K562 (cell line): Measurements from ENCODE around the gene ENTPD8. TPM values are rescaled to one million over a fixed set of nuclear protein-coding genes. Genes with fewer than 3 reads are reported as not detected.

Experiments used
- ASH1L ChIP-seq: fragments of 450-650 bp; IDR thresholded peaks from 2 replicates; pipeline ENCODE4 v1.6.1; 2018; ENCODE audit warnings: borderline replicate concordance, mild to moderate bottlenecking, low read depth; ENCODE audit not compliant: partially characterized antibody
- BRF1 ChIP-seq: IDR thresholded peaks from 3 replicates; pipeline ENCODE4 v1.6.1; 2011; ENCODE audit warnings: borderline replicate concordance, mild to moderate bottlenecking; ENCODE audit not compliant: insufficient read length; ENCODE audit errors: extremely low read depth
- CC2D1A ChIP-seq: fragments of 450-650 bp; IDR thresholded peaks from 2 replicates; pipeline ENCODE4 v1.6.1; 2017; ENCODE audit warnings: mild to moderate bottlenecking
- HDGF ChIP-seq: fragments of 450-650 bp; IDR thresholded peaks from 2 replicates; pipeline ENCODE4 v1.6.1; 2016
- HNRNPLL ChIP-seq: fragments of 200-400 bp; formaldehyde crosslinking; IDR thresholded peaks from 2 replicates; pipeline ENCODE4 v1.6.1; 2017; ENCODE audit warnings: low read length, low read depth, mild to moderate bottlenecking; ENCODE audit not compliant: poor library complexity, severe bottlenecking
- KLF13 ChIP-seq: fragments of 450-650 bp; IDR thresholded peaks from 2 replicates; pipeline ENCODE4 v1.6.1; 2016; ENCODE audit warnings: missing genetic modification characterization, low read depth, mild to moderate bottlenecking, missing compliant biosample characterization, moderate library complexity, borderline replicate concordance
- NCOR1 ChIP-seq: fragments of 450-650 bp; IDR thresholded peaks from 2 replicates; pipeline ENCODE4 v1.6.1; 2016; ENCODE audit warnings: mild to moderate bottlenecking, moderate library complexity
- PML ChIP-seq: IDR thresholded peaks from 2 replicates; pipeline ENCODE4 v1.6.1; 2012; ENCODE audit warnings: low read length, inconsistent platforms
- RBM14 ChIP-seq: fragments of 200-400 bp; formaldehyde crosslinking; IDR thresholded peaks from 2 replicates; pipeline ENCODE4 v1.6.1; 2018; ENCODE audit warnings: low read depth, mild to moderate bottlenecking, low read length, moderate library complexity, borderline replicate concordance; ENCODE audit not compliant: insufficient read depth
- RUNX1 ChIP-seq: sonication (generic); IDR thresholded peaks from 2 replicates; pipeline ENCODE4 v1.6.1; 2016; ENCODE audit warnings: antibody characterized with exemption, low read depth
- TARDBP ChIP-seq: fragments of 450-650 bp; IDR thresholded peaks from 2 replicates; pipeline ENCODE4 v1.6.1; 2016
- TBP ChIP-seq: optimal IDR thresholded peaks from 2 replicates; pipeline ENCODE3; 2011; ENCODE audit warnings: low read depth, low read length, improper control_type of control experiment
- TOE1 ChIP-seq, 2 experiments: fragments of 450-650 bp in 1 of 2; sonication (generic) in 1 of 2; formaldehyde crosslinking in 1 of 2; IDR thresholded peaks; 2 replicates each; pipeline versions ENCODE4 v1.7.1 to v1.8.0; 2016 to 2022; ENCODE audit warnings: borderline replicate concordance in 2 of 2, mild to moderate bottlenecking in 2 of 2, antibody characterized with exemption in 1 of 2, inconsistent platforms in 1 of 2, low read depth in 1 of 2, missing genetic modification reagents in 1 of 2, moderate library complexity in 1 of 2
- WHSC1 ChIP-seq: IDR thresholded peaks from one replicate; pipeline ENCODE4 v1.6.1; 2012; ENCODE audit warnings: low read length, control low read depth, inconsistent platforms
- ZNF24 ChIP-seq: fragments of 450-650 bp; IDR thresholded peaks from 2 replicates; pipeline ENCODE4 v1.6.1; 2016
- ZNF75A ChIP-seq: fragments of 450-650 bp; formaldehyde crosslinking; IDR thresholded peaks from 2 replicates; pipeline ENCODE4 v1.4.0; 2020; ENCODE audit warnings: mild to moderate bottlenecking
- polyA plus RNA-seq, 8 experiments: library from polyadenylated mRNA; depleted of rRNA in 4 of 8; stranded (reverse) in 5 of 8; unstranded in 3 of 8; fragments of >200 nt; fragmentation: Nextera tagmentation in 2 of 8; fragmentation: Illumina TruSeq in 1 of 8; extraction: Ambion mirVana in 2 of 8; extraction: Trizol in 1 of 8; gene quantifications; 2 replicates each; pipeline versions ENCODE4 v1.2.1 to v1.2.3, GENCODE V29; 2011 to 2014; ENCODE audit warnings: inconsistent platforms in 1 of 8, missing spikeins in 1 of 8
- total RNA-seq, 7 experiments: library from RNA; depleted of rRNA in 6 of 7; stranded (reverse); fragments of >200 nt in 6 of 7; fragmentation: Illumina TruSeq in 2 of 7; extraction: Trizol in 2 of 7; gene quantifications; 2 replicates each; pipeline versions ENCODE4 v1.2.1 to v1.2.3, GENCODE V29; 2011 to 2021; ENCODE audit warnings: low replicate concordance in 1 of 7
- TF ChIP-seq, protein P1 (sequence below): fragments of 450-650 bp; IDR thresholded peaks from 2 replicates; pipeline ENCODE4 v1.6.1; 2016; ENCODE audit warnings: mild to moderate bottlenecking, moderate library complexity
- TF ChIP-seq, protein P2 (sequence below): sonication (generic); formaldehyde crosslinking; IDR thresholded peaks from 2 replicates; pipeline ENCODE4 v1.8.0; 2022; ENCODE audit warnings: mild to moderate bottlenecking, missing genetic modification reagents

Gene ENTPD8
- total and polyA plus RNA-seq, 9 of the 15 experiments (the other 6 are each of a cell fraction or from before 2014, with no cell fraction given), result 0.06 to 0.27 (median 0.19) TPM; not detected in 5

GRCh38 chr9:137459152-137459600 is 18.0 kb upstream of the ENTPD8 start, which contains the start of gene NSMF (continued):
- TF ChIP-seq RUNX1 (no peak), KLF13 (tag) (peak; percentile 67; the same call in 1 of the 2 replicates), HDGF (no peak), ASH1L (no peak), TOE1 (IDR thresholded peaks at IDR 0.05; ENCODE audit: borderline replicate concordance) (no peak), TOE1 (CRISPR knock-in tag; IDR thresholded peaks at IDR 0.05; ENCODE audit: borderline replicate concordance, low read depth) (no peak), TBP (peak; percentile 64), WHSC1 (no peak), CC2D1A (no peak), TARDBP (no peak), ZNF75A (no peak), NCOR1 (no peak), RBM14 (no peak), HNRNPLL (no peak), PML (no peak; the same call in 1 of the 2 replicates), ZNF24 (peak; percentile 2; the same call in 1 of the 2 replicates), BRF1 (no peak)
- TF ChIP-seq, protein P1, sequence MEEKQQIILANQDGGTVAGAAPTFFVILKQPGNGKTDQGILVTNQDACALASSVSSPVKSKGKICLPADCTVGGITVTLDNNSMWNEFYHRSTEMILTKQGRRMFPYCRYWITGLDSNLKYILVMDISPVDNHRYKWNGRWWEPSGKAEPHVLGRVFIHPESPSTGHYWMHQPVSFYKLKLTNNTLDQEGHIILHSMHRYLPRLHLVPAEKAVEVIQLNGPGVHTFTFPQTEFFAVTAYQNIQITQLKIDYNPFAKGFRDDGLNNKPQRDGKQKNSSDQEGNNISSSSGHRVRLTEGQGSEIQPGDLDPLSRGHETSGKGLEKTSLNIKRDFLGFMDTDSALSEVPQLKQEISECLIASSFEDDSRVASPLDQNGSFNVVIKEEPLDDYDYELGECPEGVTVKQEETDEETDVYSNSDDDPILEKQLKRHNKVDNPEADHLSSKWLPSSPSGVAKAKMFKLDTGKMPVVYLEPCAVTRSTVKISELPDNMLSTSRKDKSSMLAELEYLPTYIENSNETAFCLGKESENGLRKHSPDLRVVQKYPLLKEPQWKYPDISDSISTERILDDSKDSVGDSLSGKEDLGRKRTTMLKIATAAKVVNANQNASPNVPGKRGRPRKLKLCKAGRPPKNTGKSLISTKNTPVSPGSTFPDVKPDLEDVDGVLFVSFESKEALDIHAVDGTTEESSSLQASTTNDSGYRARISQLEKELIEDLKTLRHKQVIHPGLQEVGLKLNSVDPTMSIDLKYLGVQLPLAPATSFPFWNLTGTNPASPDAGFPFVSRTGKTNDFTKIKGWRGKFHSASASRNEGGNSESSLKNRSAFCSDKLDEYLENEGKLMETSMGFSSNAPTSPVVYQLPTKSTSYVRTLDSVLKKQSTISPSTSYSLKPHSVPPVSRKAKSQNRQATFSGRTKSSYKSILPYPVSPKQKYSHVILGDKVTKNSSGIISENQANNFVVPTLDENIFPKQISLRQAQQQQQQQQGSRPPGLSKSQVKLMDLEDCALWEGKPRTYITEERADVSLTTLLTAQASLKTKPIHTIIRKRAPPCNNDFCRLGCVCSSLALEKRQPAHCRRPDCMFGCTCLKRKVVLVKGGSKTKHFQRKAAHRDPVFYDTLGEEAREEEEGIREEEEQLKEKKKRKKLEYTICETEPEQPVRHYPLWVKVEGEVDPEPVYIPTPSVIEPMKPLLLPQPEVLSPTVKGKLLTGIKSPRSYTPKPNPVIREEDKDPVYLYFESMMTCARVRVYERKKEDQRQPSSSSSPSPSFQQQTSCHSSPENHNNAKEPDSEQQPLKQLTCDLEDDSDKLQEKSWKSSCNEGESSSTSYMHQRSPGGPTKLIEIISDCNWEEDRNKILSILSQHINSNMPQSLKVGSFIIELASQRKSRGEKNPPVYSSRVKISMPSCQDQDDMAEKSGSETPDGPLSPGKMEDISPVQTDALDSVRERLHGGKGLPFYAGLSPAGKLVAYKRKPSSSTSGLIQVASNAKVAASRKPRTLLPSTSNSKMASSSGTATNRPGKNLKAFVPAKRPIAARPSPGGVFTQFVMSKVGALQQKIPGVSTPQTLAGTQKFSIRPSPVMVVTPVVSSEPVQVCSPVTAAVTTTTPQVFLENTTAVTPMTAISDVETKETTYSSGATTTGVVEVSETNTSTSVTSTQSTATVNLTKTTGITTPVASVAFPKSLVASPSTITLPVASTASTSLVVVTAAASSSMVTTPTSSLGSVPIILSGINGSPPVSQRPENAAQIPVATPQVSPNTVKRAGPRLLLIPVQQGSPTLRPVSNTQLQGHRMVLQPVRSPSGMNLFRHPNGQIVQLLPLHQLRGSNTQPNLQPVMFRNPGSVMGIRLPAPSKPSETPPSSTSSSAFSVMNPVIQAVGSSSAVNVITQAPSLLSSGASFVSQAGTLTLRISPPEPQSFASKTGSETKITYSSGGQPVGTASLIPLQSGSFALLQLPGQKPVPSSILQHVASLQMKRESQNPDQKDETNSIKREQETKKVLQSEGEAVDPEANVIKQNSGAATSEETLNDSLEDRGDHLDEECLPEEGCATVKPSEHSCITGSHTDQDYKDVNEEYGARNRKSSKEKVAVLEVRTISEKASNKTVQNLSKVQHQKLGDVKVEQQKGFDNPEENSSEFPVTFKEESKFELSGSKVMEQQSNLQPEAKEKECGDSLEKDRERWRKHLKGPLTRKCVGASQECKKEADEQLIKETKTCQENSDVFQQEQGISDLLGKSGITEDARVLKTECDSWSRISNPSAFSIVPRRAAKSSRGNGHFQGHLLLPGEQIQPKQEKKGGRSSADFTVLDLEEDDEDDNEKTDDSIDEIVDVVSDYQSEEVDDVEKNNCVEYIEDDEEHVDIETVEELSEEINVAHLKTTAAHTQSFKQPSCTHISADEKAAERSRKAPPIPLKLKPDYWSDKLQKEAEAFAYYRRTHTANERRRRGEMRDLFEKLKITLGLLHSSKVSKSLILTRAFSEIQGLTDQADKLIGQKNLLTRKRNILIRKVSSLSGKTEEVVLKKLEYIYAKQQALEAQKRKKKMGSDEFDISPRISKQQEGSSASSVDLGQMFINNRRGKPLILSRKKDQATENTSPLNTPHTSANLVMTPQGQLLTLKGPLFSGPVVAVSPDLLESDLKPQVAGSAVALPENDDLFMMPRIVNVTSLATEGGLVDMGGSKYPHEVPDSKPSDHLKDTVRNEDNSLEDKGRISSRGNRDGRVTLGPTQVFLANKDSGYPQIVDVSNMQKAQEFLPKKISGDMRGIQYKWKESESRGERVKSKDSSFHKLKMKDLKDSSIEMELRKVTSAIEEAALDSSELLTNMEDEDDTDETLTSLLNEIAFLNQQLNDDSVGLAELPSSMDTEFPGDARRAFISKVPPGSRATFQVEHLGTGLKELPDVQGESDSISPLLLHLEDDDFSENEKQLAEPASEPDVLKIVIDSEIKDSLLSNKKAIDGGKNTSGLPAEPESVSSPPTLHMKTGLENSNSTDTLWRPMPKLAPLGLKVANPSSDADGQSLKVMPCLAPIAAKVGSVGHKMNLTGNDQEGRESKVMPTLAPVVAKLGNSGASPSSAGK, result no peak
- TF ChIP-seq, protein P2, sequence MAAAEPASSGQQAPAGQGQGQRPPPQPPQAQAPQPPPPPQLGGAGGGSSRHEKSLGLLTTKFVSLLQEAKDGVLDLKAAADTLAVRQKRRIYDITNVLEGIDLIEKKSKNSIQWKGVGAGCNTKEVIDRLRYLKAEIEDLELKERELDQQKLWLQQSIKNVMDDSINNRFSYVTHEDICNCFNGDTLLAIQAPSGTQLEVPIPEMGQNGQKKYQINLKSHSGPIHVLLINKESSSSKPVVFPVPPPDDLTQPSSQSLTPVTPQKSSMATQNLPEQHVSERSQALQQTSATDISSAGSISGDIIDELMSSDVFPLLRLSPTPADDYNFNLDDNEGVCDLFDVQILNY (CRISPR knock-in tag), result no peak
